NCI-H446 treated with DMSO at 0.1 percent for 48 hours (cell line): ENCODE measurements around the gene NACC2.
A peak's percentile ranks its signal among the peaks of the same experiment; 100 is the strongest.

Experiments used
- DNase-seq: peaks from one replicate; lab custom pipeline; 2025; lab: John Stamatoyannopoulos, UW

NACC2 gene

GRCh38 chr9:136128436-136128835 lies 33.3 kb upstream of the NACC2 start:
- no peak for DNase-seq

DNA sequence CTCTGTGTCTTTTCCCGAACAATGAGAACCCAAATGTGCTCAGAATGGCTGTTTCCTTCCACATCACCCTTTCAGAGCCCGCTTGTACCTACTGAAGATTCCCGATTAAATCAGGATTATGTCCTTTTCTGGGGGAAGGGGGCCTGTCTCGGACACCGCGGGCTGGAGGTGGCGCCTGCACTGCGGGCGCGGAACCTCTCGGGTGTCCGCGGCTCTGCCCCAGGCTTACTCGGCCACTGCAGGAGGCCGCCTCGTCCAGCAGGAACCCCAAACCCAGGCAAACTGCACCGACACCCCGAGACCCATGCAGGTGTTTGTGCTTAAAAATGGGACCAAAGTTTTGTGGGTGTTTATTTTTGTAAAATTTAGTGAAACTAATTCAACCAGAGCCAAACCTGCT lies 32.2 kb upstream of the NACC2 start:
- no peak for DNase-seq

DNA sequence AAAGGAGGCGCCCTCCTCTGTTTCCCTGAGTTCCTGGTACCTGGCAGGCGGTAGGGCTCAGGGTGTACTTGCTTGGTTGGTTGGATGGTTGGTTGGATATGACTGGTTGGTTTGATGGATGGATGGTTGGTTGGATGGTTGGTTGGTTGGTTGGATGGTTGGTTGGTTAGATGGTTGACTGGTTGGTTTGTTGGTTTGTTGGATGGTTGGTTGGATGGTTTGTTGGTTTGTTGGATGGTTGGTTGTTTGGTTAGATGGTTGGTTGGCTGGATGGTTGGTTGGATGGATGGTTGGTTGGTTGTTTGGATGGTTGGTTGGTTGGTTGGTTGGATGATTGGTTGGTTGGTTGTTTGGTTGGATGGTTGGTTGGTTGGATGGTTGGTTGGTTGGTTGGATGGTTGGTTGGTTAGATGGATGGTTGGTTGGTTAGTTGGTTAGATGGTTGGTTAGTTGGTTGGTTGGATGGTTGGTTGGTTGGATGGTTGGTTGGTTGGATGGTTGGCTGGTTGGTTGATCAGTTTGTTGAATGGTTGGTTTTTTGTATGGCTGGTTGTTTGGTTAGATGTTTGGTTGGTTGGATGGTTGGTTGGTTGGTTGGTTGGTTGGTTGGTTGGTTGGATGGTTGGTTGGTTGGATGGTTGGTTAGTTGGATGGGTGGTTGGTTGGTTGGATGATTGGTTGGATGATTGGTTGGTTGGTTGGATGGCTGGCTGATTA lies 30.0 kb upstream of the NACC2 start:
- DNase-seq: no peak

DNA sequence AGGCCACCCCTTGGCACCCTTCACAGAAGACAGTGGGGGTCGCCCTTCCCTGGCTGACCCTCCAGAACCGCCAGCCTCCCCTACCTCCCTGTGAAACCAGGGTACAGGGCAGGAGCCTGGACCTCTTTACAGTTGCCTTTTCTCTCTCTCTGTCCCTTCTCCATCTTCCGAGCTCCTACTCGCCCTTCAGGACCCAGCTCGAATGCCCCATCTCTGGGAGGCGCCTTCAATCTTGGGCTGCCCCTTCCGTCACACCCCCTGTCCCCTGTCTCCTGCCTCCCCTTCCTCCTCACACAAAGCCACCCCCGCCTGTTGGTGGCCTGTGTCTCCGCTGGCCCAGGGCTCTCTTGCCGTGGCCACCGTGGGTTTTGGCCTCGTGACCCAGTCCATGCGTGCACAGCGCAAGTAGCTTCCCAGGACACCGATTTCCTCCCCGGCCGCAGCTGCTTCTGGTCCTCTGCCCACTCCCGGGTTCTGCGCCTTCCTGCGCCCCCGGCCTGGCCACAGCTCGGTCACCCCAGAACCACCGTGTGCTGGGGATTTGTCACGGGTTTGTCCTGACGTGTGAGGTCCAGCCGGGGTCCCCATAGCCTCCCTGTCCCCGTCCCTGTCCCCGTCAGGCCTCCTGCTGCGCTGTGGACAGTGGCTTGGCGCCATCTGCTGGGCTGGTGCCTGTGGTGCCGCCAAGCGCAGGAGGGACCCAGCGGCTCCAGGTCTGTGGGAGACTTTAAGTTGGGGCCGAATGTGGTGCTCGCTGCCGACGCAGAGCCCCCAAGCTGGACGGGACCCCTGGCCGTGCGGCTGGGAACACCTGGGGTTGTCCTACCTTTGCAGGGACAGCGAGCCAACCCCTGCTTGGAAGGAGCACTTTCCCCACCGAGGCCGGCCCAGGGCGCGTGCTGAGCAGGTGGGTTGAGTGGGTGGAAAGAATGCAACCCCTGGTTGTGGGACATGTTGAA lies 27.6 kb upstream of the NACC2 start:
- no peak for DNase-seq

GRCh38 chr9:136121801-136122200 lies 26.7 kb upstream of the NACC2 start:
- DNase-seq: no peak

DNA sequence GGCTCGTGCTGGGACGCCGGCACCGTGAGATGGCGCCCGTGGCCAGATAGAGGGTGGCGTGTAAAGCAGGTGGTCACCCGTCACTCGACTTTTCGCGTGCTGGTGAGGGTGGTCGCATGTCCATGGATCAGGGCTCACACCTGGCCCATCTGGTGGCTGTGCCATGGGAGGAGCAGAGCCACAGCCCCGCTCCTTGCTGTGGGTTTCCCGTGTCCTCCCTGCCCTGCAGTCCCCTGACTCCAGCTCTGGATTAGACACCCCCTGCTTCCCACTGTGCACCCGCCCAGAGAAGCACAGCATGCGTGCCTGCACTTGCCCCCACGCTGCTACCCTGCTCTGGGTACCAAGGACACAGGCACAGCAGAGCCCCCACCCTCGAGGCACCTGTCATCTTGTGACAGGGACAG lies 25.4 kb upstream of the NACC2 start:
- DNase-seq: no peak

GRCh38 chr9:136119883-136120393 lies 24.8 kb upstream of the NACC2 start:
- no peak for DNase-seq

DNA sequence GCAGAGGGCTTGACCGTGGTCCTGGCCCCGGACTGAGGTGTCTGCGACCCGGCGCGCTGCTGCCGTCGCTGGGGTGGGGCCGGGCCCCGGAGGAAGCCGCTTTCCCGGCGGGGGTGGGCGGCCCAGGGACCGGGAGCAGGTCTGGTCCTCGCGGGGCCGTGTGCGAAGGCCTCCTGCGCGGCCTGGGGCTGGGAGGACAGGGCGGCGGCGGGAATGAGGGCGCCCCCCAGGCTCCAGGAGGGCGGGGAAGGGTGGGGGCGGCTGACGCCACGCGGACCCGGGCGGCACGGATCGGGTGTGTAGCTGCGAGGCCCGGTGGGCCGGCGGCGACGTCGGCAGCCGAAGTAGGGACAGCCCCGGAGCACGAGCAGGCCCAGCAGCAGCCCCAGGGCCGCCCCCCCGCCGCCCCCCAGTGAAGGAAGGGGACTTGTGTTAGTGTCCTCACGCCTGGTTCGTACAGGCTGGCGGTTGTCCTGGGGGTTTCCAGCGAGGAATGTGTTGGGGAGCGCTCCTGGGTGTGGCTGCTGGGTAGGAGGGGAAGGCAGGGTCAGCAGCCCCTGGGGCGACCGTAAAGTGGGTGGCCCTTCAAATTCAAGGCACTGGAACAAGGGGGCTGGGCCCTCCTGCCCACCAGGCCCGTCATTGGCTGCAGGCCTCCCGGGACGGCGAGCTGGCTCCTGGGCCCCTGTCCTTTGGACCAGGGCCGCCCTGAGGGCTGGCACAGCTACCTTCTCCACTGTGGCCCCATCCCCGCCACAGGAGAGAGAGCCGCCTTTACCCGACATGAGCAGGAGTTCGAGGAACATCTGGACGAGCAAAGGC lies 24.2 kb upstream of the NACC2 start:
- DNase-seq: no peak

- peak; percentile 62 for DNase-seq
Observed at GRCh38 chr9:136118320-136119060, 23.4 kb upstream of the NACC2 start, which contains the start of gene TMEM250. TSS of gene TMEM250 (minus strand) at chr9:136118875. CDS start at chr9:136116900, 1,975 bp downstream.

GRCh38 chr9:136117916-136118319 lies 22.8 kb upstream of the NACC2 start:
- no peak for DNase-seq

DNA sequence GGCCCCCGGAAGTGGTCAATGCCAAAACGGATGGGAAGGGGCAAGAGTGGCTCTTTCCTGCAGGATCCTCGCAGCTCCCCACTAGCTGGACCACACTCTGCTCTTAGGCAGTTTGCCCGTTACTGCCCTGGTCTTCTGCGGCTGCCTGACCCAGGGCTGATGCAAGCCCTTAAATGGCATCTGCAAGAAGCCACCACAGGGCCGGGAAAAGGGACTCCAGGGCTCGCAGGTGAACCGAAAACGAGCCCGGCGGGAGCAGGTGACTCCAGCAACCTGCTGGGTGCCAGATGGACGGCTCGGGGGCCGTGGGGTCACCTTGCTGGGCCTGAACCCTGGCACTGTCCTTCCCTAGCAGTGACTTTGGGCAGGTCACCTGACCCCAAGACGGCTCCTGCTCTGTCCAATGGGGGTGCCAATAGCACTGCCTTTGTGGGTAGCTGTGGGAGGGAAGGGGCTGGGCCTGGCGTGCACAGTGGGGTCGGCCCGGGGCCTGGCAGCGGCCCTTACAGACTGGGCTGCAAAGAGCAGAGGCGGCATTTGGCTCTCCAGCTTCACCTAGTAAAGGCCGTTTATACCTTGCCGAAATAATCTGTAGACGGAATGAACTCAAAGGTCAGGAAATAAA lies 22.3 kb upstream of the NACC2 start:
- DNase-seq: no peak

GRCh38 chr9:136116360-136117098 lies 21.4 kb upstream of the NACC2 start:
- no peak for DNase-seq

DNA sequence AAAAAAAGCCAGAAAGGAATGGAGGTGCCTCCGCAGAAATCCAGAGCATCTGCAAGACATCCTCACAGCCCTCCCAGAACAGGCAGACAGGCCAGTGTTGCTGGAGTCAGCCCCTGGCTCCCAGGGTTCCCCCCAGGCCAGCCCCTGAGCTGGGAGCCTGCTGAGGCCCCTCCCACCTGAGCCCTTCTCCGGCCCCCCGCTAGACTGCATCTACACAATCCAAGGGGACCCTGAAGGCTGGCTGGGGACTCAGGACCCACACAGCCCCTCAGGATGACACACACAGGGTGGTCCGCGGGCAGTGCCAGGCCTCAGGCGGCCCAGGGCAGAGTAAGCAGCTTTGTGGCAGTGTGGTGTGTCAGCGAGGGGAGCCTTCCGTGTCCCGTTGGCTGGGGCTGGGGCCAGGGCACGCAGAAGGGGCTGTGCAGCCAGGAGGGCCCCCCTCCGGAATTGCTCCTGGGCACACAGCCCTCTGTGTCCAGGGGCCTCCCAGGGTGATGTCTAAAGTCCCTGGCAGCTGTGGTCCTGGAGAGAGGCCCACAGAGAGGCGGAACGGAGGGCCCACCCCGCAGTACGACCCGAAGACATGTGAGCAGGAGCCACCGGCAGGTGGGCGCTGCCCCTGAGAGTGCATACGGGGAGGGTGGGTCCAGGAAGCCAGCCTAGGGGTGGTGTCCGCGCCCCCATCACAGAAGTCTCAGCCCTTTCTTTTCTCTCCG lies 20.7 kb upstream of the NACC2 start:
- no peak for DNase-seq

- no peak for DNase-seq
Observed at GRCh38 chr9:136115206-136115605, 20.1 kb upstream of the NACC2 start.

DNA sequence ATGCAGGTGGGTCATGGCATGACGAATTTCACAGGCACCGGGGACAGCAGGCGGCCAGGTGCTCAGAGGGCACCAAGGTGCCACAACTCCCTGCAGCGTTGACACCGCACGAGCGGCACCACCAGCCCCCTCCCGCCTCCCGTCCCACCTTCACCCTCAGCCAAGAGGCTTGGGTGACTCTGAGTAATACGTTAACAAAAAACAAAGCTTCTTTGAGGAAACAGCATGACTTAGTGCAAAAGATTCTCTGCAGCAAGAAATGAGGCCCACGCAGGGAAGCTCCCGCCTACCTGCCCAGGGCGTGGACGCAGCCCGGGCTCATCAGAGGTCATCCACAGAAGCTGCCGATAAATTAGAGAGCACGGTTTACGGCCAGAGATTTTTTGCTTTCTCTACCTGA lies 19.5 kb upstream of the NACC2 start:
- no peak for DNase-seq

DNA sequence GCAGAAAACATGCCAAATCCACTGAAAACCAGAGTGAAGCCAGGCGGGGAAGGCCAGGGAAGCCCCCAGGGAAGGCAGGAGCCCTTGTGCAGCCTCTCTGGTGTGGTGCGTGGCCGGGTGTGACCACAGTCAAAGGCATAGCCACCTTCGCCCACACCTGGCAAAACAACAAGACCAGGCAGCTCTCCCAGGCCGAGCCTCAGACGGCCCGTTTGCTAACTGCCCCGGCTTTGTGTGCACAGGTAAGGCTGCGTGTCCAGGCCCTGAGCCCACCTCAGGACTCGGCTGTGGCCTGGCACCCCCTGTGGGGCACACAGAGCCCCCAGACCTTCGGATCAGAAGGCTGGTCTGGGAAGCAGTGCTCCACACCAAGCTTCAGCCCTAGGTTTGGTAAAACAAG lies 17.5 kb upstream of the NACC2 start:
- no peak for DNase-seq

DNA sequence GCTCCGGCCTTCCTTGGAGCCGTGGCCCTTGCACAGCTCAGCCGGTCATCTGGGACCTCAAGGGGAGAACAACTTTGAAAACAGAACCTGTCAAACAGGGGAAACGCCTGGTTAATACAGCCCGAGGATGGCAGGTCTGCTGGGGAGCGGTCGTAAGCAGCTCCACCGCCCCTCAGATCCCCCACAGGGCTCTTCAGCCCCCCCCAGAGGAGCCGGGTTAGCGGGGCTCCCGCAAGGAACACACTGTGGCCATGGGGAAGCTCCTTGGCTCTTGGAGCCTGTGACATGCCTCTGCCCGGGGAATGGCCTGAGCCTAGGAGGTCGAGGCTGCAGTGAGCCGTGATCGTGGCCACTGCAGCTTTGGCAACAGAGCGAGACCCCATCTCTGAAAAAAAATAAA lies 16.8 kb upstream of the NACC2 start:
- no peak for DNase-seq

DNA sequence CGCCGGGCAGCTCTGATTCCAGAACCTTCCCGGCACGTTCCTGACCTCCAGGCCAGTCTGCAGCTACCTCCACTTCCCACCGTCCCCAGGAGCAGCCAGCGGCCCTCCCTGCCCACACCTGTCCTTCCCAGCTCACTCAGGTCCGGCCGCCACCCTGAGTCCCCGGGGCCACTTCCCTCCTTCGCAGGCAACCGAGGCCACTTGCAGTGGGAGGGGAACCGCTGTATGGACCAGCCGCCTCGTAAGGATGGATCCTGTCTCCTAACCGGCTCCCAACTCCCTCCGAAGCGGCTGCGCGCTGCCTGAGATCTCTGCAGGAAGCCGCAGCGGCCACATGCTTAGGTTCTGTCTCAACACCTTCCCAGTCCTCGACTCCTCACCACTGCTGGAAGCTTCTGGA lies 16.1 kb upstream of the NACC2 start:
- DNase-seq: no peak
